Measurements from ENCODE around the gene PRPS1. TPM values are rescaled to one million over a fixed set of nuclear protein-coding genes. Genes with fewer than 3 reads are reported as not detected.

PRPS1 gene
- total RNA-seq, 1 experiment from 2014 or later: 90.5 TPM

- Mint-ChIP-seq H3K36me3 (ENCODE audit: insufficient read depth in 1 of 3, low read depth in 3 of 3) (no peaks in the 10 kb centered on the region), H3K27me3 (ENCODE audit: low read depth) (peaks cover 6% of the 10 kb centered on the region), H3K4me1 (peaks cover 2 to 47% of the 10 kb centered on the region in 2 experiments; a peak in 3 of 4 replicates), H3K9me3 (peaks cover 0 to 66% of the 10 kb centered on the region in 2 experiments; a peak in 2 of 5 replicates), H3K27ac (no peak overlapping the region), H3K4me3 (peak overlapping the region in 1 of 2 experiments; percentile 51; a peak in 2 of 5 replicates)
- Histone ChIP-seq H3T11ph (ENCODE audit: low read length) (no peak overlapping the region), H3K79me2 (ENCODE audit: insufficient read depth, low read length) (no peaks in the 10 kb centered on the region), H3K27ac (ENCODE audit: insufficient read length, low read depth, low read length) (no peak overlapping the region), H2AFZ (ENCODE audit: low read length) (no peak overlapping the region), H3K9ac (ENCODE audit: extremely low read depth, insufficient read length, low read length) (no peak overlapping the region), H3K79me1 (ENCODE audit: insufficient read depth, low read depth, low read length, poor library complexity, severe bottlenecking) (no peaks in the 10 kb centered on the region), H3K4me2 (ENCODE audit: insufficient read depth, insufficient read length, low read length) (no peak overlapping the region), H2BK120ac (ENCODE audit: low read depth, low read length, poor library complexity, severe bottlenecking) (no peak overlapping the region), H4K91ac (ENCODE audit: insufficient read length, low read depth, low read length) (no peak overlapping the region), H2BK20ac (ENCODE audit: low read depth, low read length, poor library complexity, severe bottlenecking) (no peak overlapping the region), H3K23ac (ENCODE audit: insufficient read length, low read depth, low read length) (no peak overlapping the region), H3K27me3 (ENCODE audit: insufficient read depth, low read length) (no peaks in the 10 kb centered on the region; the same call in 1 of the 2 replicates), H3K18ac (ENCODE audit: insufficient read length, low read depth, low read length) (no peak overlapping the region), H2BK12ac (ENCODE audit: insufficient read length, low read depth, low read length) (no peak overlapping the region), H2AK5ac (ENCODE audit: insufficient read length, low read length) (no peak overlapping the region), H4K5ac (ENCODE audit: insufficient read length, low read depth, low read length) (no peak overlapping the region), H3K14ac (ENCODE audit: insufficient read depth, low read length) (no peak overlapping the region), H2BK5ac (ENCODE audit: insufficient read length, low read length) (no peak overlapping the region), H3K9me3 (ENCODE audit: control insufficient read depth, low read depth, low read length) (no peaks in the 10 kb centered on the region), H3K4me1 (ENCODE audit: insufficient read depth, low read length) (no peaks in the 10 kb centered on the region; the same call in 1 of the 2 replicates), H3K56ac (ENCODE audit: insufficient read length, low read depth, low read length) (no peak overlapping the region), H3K23me2 (ENCODE audit: insufficient read length, low read depth, low read length, poor library complexity, severe bottlenecking) (no peaks in the 10 kb centered on the region), H3K4ac (ENCODE audit: low read depth, low read length) (no peak overlapping the region), H4K20me1 (ENCODE audit: control insufficient read depth, insufficient read depth, insufficient read length) (no peaks in the 10 kb centered on the region), H4K8ac (replicated peaks; ENCODE audit: insufficient read length, low read depth, low read length) (no peak overlapping the region), H2BK15ac (ENCODE audit: low read depth, low read length) (no peak overlapping the region)
- no CpG with 5 or more reads among the region's 9 CpGs for WGBS (ENCODE audit: extremely low coverage, insufficient read length, low lambda C conversion rate)
- peak; percentile 81 for DNase-seq
- peak; percentile 68 for TF ChIP-seq CTCF (conservative IDR thresholded peaks at IDR 0.05)
Observed at GRCh38 chrX:107672955-107673378, 44.7 kb downstream of the PRPS1 start.

Data from H9 (cell line).